SK-N-SH treated with all-trans-retinoic acid at 6 μM for 48 hours (cell line): ENCODE measurements around the gene SPOP.

ENCODE experiments used
- ATAC-seq: fragments of 200-7000 bp; cut with Tn5 transposase; 3 replicates; pipeline ENCODE4 v1.9.1; 2020; ENCODE audit warnings: mild to moderate bottlenecking, moderate library complexity
- ARNTL ChIP-seq: fragments of 450-650 bp; formaldehyde crosslinking; IDR thresholded peaks from 2 replicates; pipeline ENCODE4 v1.5.0; 2020; ENCODE audit warnings: low read depth, mild to moderate bottlenecking, moderate library complexity, borderline replicate concordance
- BACH2 ChIP-seq: fragments of 250-450 bp; sonication (Bioruptor Pico); IDR thresholded peaks from 2 replicates; pipeline ENCODE4 v1.9.0; 2021; ENCODE audit warnings: mild to moderate bottlenecking, borderline replicate concordance
- CSDC2 ChIP-seq: fragments of 250-450 bp; sonication (Bioruptor Pico); IDR thresholded peaks from 2 replicates; pipeline ENCODE4 v1.5.0; 2020; ENCODE audit warnings: mild to moderate bottlenecking, moderate library complexity
- ESRRG ChIP-seq: fragments of 250-450 bp; sonication (Bioruptor Pico); IDR thresholded peaks from 2 replicates; pipeline ENCODE4 v1.6.1; 2021; ENCODE audit warnings: mild to moderate bottlenecking
- GLIS3 ChIP-seq: fragments of 250-450 bp; sonication (Bioruptor Pico); IDR thresholded peaks from 2 replicates; pipeline ENCODE4 v1.5.0; 2020; ENCODE audit warnings: mild to moderate bottlenecking, moderate library complexity
- ISL1 ChIP-seq: fragments of 250-450 bp; sonication (Bioruptor Pico); IDR thresholded peaks from 2 replicates; pipeline ENCODE4 v2.1.2; 2022; ENCODE audit warnings: mild to moderate bottlenecking, moderate library complexity
- RARB ChIP-seq: fragments of 250-450 bp; sonication (Bioruptor Pico); IDR thresholded peaks from 2 replicates; pipeline ENCODE4 v1.8.0; 2021; ENCODE audit warnings: mild to moderate bottlenecking, moderate library complexity
- SNAI2 ChIP-seq: fragments of 250-450 bp; sonication (Bioruptor Pico); IDR thresholded peaks from 2 replicates; pipeline ENCODE4 v1.5.0; 2020; ENCODE audit warnings: mild to moderate bottlenecking, moderate library complexity
- TCF4 ChIP-seq: fragments of 250-450 bp; sonication (Bioruptor Pico); IDR thresholded peaks from 2 replicates; pipeline ENCODE4 v1.8.0; 2021; ENCODE audit warnings: mild to moderate bottlenecking, moderate library complexity, borderline replicate concordance
- TOX ChIP-seq: fragments of 250-450 bp; sonication (Bioruptor Pico); IDR thresholded peaks from 2 replicates; pipeline ENCODE4 v1.8.0; 2021; ENCODE audit warnings: mild to moderate bottlenecking, moderate library complexity, borderline replicate concordance
- ZC3H10 ChIP-seq: fragments of 250-450 bp; sonication (Bioruptor Pico); IDR thresholded peaks from 2 replicates; pipeline ENCODE4 v1.5.1; 2021; ENCODE audit warnings: mild to moderate bottlenecking, moderate library complexity
- ZFP30 ChIP-seq: fragments of 450-650 bp; formaldehyde crosslinking; IDR thresholded peaks from 2 replicates; pipeline ENCODE4 v1.5.0; 2022; ENCODE audit warnings: mild to moderate bottlenecking, moderate library complexity
- ZNF565 ChIP-seq: fragments of 450-650 bp; formaldehyde crosslinking; conservative IDR thresholded peaks from 2 replicates; pipeline ENCODE4 v1.5.0; 2020; ENCODE audit warnings: low read depth, mild to moderate bottlenecking, moderate library complexity
- ZNF70 ChIP-seq: fragments of 450-650 bp; formaldehyde crosslinking; IDR thresholded peaks from 2 replicates; pipeline ENCODE4 v1.5.0; 2020; ENCODE audit warnings: mild to moderate bottlenecking, moderate library complexity
- ZNF8 ChIP-seq: fragments of 450-650 bp; formaldehyde crosslinking; IDR thresholded peaks from 2 replicates; pipeline ENCODE4 v1.5.0; 2020; ENCODE audit warnings: mild to moderate bottlenecking, moderate library complexity
- TF ChIP-seq, protein P1 (sequence below): fragments of 250-450 bp; sonication (Bioruptor Pico); IDR thresholded peaks from 2 replicates; pipeline ENCODE4 v1.8.0; 2021; ENCODE audit warnings: low read depth, mild to moderate bottlenecking, moderate library complexity, borderline replicate concordance
- TF ChIP-seq, protein P2 (sequence below): fragments of 250-450 bp; sonication (Bioruptor Pico); IDR thresholded peaks from 2 replicates; pipeline ENCODE4 v1.8.0; 2020; ENCODE audit warnings: mild to moderate bottlenecking, moderate library complexity, borderline replicate concordance
- TF ChIP-seq, protein P3 (sequence below): fragments of 250-450 bp; sonication (Bioruptor Pico); IDR thresholded peaks from 2 replicates; pipeline ENCODE4 v1.5.1; 2021; ENCODE audit warnings: mild to moderate bottlenecking, moderate library complexity
- TF ChIP-seq, protein P4 (sequence below): fragments of 250-450 bp; sonication (Bioruptor Pico); IDR thresholded peaks from 2 replicates; pipeline ENCODE4 v1.5.0; 2020; ENCODE audit warnings: mild to moderate bottlenecking, moderate library complexity
- TF ChIP-seq, protein P5 (sequence below): fragments of 250-450 bp; sonication (Bioruptor Pico); IDR thresholded peaks from 2 replicates; pipeline ENCODE4 v1.5.1; 2020; ENCODE audit warnings: low read depth, mild to moderate bottlenecking, moderate library complexity

The SPOP gene

DNA sequence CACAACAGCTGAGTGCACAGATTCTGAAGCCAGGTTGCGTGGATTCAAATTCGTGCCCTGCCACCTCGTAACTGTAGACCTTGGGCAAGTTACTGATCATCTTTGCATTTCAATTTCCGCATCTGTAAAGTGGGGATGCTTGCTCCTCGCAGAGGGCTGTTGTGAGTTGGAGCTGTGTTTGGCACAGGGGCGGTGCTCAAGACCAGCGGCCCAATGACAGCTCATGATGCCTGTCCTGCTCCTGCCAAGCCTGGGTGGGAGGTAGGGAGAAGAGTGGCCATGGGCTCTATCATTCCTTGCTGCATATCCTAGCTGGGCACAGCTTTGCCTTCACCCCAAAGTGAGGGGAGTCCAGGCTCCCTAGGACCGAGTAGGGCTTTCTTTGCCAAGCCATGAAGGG, 89.6 kb downstream of the SPOP start (continued):
- TF ChIP-seq, protein P1, sequence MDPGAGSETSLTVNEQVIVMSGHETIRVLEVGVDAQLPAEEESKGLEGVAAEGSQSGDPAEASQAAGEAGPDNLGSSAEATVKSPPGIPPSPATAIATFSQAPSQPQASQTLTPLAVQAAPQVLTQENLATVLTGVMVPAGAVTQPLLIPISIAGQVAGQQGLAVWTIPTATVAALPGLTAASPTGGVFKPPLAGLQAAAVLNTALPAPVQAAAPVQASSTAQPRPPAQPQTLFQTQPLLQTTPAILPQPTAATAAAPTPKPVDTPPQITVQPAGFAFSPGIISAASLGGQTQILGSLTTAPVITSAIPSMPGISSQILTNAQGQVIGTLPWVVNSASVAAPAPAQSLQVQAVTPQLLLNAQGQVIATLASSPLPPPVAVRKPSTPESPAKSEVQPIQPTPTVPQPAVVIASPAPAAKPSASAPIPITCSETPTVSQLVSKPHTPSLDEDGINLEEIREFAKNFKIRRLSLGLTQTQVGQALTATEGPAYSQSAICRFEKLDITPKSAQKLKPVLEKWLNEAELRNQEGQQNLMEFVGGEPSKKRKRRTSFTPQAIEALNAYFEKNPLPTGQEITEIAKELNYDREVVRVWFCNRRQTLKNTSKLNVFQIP (CRISPR knock-in tag): no peak
- TF ChIP-seq BACH2 (CRISPR knock-in tag) (no peak), GLIS3 (no peak), ZFP30 (CRISPR knock-in tag) (no peak)

DNA sequence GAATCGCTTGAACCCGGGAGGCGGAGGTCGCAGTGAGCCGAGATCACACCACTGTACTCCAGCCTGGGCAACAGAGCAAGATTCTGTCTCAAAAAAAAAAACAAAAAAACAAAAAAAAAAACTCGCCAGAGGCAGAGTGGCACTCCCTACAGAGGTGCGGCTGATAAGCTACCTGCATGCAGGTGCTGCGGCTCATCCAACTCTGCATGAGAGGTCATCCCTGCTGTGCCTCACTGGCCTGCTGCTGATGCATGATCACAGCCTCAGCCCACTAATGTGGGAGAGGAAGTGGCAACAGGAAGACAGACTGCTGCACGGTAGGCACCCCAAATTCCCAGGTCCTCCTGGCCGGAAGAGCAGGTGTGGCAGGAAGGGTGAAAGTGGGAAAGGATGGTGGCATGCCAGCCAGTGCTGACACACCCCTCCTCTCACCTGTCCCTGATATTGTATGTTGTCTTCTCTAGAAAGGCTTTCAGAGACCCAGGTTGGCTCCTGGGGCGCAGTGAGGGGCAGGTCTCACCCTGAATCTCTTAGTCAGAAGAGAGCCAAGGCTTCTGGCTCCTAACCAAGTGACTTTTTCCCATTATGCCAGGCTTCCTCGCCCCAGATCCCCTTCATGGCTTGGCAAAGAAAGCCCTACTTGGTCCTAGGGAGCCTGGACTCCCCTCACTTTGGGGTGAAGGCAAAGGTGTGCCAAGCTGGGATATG, 90.4 kb downstream of the SPOP start:
- TF ChIP-seq, protein P2, sequence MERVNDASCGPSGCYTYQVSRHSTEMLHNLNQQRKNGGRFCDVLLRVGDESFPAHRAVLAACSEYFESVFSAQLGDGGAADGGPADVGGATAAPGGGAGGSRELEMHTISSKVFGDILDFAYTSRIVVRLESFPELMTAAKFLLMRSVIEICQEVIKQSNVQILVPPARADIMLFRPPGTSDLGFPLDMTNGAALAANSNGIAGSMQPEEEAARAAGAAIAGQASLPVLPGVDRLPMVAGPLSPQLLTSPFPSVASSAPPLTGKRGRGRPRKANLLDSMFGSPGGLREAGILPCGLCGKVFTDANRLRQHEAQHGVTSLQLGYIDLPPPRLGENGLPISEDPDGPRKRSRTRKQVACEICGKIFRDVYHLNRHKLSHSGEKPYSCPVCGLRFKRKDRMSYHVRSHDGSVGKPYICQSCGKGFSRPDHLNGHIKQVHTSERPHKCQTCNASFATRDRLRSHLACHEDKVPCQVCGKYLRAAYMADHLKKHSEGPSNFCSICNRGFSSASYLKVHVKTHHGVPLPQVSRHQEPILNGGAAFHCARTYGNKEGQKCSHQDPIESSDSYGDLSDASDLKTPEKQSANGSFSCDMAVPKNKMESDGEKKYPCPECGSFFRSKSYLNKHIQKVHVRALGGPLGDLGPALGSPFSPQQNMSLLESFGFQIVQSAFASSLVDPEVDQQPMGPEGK (CRISPR knock-in tag): no peak
- TF ChIP-seq GLIS3: no peak
- no peak for TF ChIP-seq BACH2 (CRISPR knock-in tag)
- TF ChIP-seq ZNF565 (CRISPR knock-in tag): no peak
- TF ChIP-seq RARB (CRISPR knock-in tag): no peak
- no peak for TF ChIP-seq ZFP30 (CRISPR knock-in tag)
- TF ChIP-seq ZC3H10 (CRISPR knock-in tag): no peak
- no peak for TF ChIP-seq TOX (CRISPR knock-in tag)
- TF ChIP-seq ZNF8 (CRISPR knock-in tag): no peak
- TF ChIP-seq, protein P3, sequence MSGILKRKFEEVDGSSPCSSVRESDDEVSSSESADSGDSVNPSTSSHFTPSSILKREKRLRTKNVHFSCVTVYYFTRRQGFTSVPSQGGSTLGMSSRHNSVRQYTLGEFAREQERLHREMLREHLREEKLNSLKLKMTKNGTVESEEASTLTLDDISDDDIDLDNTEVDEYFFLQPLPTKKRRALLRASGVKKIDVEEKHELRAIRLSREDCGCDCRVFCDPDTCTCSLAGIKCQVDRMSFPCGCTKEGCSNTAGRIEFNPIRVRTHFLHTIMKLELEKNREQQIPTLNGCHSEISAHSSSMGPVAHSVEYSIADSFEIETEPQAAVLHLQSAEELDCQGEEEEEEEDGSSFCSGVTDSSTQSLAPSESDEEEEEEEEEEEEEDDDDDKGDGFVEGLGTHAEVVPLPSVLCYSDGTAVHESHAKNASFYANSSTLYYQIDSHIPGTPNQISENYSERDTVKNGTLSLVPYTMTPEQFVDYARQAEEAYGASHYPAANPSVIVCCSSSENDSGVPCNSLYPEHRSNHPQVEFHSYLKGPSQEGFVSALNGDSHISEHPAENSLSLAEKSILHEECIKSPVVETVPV (CRISPR knock-in tag): no peak
- TF ChIP-seq, all 23 proteins: peak for 0

DNA sequence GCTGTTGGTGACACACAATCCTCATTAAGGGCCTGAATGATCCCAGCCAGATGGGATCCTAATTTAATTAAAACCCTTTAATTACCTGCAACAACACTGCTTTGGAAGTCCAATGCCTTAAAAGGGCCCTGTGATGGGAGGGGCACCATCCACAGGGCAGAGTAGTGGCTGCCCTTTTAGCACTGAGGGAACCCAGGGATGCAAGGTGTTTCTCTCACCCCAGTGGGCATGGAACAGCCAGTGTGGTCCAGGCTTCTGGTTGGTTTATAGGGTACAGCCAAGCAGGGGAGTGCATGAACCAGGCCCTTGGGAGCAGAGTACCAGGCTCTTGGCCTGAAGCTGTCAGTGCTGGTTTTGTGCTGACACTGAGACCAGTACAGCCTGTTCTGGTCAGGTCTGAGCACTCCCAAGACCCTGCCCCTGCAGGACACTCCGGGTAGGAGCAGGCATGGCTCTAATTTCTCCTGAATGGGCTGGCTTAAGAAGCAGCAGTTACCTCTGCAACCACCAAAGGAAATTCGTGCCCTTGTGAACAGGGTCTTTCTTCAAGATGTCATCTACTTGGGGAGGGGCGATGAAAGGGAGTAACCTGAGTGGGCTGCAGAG, 92.4 kb downstream of the SPOP start:
- TF ChIP-seq, protein P4, sequence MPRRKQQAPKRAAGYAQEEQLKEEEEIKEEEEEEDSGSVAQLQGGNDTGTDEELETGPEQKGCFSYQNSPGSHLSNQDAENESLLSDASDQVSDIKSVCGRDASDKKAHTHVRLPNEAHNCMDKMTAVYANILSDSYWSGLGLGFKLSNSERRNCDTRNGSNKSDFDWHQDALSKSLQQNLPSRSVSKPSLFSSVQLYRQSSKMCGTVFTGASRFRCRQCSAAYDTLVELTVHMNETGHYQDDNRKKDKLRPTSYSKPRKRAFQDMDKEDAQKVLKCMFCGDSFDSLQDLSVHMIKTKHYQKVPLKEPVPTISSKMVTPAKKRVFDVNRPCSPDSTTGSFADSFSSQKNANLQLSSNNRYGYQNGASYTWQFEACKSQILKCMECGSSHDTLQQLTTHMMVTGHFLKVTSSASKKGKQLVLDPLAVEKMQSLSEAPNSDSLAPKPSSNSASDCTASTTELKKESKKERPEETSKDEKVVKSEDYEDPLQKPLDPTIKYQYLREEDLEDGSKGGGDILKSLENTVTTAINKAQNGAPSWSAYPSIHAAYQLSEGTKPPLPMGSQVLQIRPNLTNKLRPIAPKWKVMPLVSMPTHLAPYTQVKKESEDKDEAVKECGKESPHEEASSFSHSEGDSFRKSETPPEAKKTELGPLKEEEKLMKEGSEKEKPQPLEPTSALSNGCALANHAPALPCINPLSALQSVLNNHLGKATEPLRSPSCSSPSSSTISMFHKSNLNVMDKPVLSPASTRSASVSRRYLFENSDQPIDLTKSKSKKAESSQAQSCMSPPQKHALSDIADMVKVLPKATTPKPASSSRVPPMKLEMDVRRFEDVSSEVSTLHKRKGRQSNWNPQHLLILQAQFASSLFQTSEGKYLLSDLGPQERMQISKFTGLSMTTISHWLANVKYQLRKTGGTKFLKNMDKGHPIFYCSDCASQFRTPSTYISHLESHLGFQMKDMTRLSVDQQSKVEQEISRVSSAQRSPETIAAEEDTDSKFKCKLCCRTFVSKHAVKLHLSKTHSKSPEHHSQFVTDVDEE (CRISPR knock-in tag): no peak
- TF ChIP-seq ESRRG (CRISPR knock-in tag) (no peak), RARB (CRISPR knock-in tag) (no peak), ISL1 (CRISPR knock-in tag) (no peak), CSDC2 (no peak), ZNF8 (CRISPR knock-in tag) (no peak), ZNF70 (no peak), TCF4 (CRISPR knock-in tag) (no peak), SNAI2 (CRISPR knock-in tag) (no peak), ARNTL (CRISPR knock-in tag) (no peak)
- TF ChIP-seq, protein P5, sequence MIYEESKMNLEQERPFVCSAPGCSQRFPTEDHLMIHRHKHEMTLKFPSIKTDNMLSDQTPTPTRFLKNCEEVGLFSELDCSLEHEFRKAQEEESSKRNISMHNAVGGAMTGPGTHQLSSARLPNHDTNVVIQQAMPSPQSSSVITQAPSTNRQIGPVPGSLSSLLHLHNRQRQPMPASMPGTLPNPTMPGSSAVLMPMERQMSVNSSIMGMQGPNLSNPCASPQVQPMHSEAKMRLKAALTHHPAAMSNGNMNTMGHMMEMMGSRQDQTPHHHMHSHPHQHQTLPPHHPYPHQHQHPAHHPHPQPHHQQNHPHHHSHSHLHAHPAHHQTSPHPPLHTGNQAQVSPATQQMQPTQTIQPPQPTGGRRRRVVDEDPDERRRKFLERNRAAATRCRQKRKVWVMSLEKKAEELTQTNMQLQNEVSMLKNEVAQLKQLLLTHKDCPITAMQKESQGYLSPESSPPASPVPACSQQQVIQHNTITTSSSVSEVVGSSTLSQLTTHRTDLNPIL (CRISPR knock-in tag): no peak
- peak; percentile 63 for ATAC-seq

More for the DNA sequence above, 90.4 kb downstream of the SPOP start:
- no peak for ATAC-seq
